HG02943 (cell line): ENCODE measurements around the gene SPECC1.
"Not testable (repeated sequence)": the region's sequence is repeated elsewhere in the genome, so short reads cannot be mapped to it uniquely, and the experiment has no call there.

Source experiments
- ATAC-seq: cut with Tn5 transposase; IDR thresholded peaks from one replicate; pipeline ENCODE4 v1.9.1; 2021; ENCODE audit warnings: mild to moderate bottlenecking, low read depth, moderate library complexity; ENCODE audit not compliant: unreplicated experiment

Gene SPECC1

DNA sequence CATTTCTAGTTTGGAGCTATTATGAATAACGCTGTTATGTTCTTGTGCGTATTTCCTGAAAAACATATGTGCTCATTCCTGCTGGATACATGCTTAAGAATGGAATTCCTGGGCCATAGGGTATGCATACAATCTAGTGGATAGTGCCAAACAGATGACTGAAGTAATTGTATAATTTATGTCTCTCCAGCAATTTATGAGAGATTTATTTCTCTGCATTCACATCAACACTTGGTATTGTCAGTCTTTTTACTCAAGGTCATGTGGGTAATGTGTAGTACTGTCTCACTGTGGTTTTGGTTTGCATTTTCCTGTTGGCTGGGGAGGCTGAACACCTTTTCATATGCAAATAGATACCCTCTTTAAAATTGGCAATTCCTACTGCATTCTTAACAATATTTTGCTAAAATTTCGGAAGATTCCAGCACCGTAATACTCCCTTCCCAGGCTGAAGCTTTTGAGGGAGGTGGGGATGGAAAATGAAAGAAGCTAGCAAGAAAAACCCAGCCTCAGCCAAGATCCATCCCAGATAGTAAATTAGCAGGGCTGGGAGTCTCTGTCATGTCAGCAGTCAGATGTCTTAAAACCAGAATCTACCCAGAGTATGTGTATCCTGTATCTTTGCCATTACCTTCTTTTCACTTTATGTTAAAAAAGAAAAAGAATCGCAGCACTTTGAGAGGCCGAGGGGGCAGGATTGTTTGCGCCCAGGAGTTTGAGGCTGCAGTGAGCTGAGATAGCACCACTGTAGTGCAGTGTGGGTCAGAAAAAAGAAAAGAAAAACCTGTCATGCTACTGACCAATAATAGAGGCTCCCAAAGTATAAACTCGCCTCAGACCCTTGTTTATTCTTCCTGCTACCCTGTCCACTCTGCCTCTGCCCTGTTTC, 253.3 kb downstream of the SPECC1 start:
- ATAC-seq = no peak

DNA sequence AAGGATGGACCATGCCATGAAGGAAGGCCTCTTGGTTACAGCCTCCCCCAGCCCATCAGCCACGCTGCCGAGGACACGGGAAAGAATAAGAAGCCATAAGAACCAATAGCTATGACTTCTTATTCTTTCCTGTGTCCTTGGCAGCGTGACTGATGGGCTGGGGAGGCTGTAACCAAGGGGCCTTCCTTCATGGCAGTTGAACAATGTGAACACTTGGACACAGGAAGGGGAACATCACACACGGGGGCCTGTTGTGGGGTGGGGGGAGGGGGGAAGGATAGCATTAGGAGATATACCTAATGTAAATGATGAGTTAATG, 253.9 kb downstream of the SPECC1 start:
- ATAC-seq = not testable (repeated sequence)

- no peak for ATAC-seq
Observed at GRCh38 chr17:20263595-20263994, 254.4 kb downstream of the SPECC1 start.

- no peak for ATAC-seq
Observed at GRCh38 chr17:20264996-20265395, 255.8 kb downstream of the SPECC1 start.

GRCh38 chr17:20266806-20267458, 257.8 kb downstream of the SPECC1 start:
- ATAC-seq = no peak

DNA sequence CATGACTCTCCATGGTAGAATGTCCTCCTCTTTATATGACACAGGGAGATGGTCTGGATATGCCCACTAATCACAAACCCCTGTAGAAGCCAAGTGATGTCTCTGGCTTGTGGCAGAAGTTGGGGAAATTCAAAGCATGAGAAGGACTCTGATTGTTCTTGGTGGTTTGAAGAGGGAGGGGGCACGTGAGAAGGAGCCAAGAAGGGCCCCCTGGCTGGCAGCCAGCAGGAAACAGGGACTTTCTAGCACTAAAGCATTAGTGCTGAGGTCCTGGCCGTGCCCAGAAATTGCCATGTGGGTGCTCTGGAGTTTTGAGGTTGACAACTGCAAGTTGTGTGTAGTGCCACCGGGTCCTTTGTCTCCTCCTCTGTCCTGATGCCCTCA, 258.3 kb downstream of the SPECC1 start:
- ATAC-seq = no peak

DNA sequence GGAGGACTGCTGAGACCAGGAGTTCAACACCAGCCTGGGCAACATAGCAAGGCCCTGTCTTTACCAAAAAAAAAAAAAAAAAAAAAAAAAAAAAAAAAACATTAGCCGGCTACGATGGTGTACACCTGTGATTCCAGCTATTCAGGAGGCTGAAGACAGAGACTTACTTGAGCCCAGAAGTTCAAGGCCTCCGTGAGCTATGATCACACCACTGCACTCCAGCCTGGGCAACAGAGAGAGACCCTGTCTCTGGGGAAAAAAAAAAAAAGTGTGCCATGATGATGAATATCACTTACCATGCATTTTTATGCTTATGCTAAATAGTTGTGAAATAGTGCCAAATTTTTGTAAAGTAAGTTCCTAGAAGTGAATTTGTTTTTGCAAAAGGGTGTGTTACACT, 261.2 kb downstream of the SPECC1 start:
- no peak for ATAC-seq

- ATAC-seq = no peak
Observed at GRCh38 chr17:20271011-20271610, 262.0 kb downstream of the SPECC1 start.

GRCh38 chr17:20273741-20274500, 264.8 kb downstream of the SPECC1 start:
- no peak for ATAC-seq

DNA sequence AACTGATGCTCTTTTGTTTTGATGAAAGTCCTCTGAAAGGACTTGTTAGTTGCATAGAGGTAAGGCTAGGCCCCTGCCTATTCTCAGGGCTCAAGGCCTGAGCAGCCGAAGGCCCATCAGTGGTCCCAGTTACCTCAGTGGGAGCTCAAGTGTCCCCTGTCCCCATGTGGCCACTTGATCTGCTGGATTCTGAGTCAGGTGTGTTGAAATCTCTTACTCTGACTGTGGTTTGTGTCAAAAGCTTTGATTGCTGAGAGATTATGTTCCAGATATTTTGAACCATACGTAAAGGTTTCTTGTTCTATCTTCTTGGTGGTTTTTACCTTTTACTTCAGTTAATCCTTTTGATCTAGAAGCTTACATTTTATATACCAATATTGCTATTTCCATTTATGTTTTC, 266.5 kb downstream of the SPECC1 start:
- ATAC-seq = no peak

- no peak for ATAC-seq
Observed at GRCh38 chr17:20276421-20276820, 267.3 kb downstream of the SPECC1 start.

- no peak for ATAC-seq
Observed at GRCh38 chr17:20278805-20279204, 269.6 kb downstream of the SPECC1 start.

- no peak for ATAC-seq
Observed at GRCh38 chr17:20279631-20280030, 270.5 kb downstream of the SPECC1 start.

- no peak for ATAC-seq
Observed at GRCh38 chr17:20280051-20280450, 270.9 kb downstream of the SPECC1 start.

DNA sequence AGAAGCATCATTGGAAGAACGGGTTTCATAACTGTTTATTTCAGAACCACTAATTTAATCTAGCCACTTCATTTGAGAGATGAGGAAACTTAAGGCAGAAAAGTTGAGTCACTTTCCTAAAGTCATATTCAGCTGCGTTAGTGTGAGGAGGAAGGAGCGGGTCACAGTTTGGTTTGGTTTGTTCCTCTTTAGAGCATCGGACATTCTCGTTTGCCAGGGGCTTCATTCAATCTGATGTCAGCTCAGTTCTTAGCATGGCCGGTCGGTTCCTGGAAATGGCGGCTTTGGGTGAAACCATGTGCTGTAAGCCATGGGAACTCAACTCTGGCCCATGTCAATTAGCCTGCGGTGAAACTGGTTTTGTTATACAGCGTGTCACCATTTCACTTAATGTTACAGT, 271.7 kb downstream of the SPECC1 start:
- no peak for ATAC-seq

GRCh38 chr17:20281860-20282259, 272.7 kb downstream of the SPECC1 start:
- no peak for ATAC-seq

DNA sequence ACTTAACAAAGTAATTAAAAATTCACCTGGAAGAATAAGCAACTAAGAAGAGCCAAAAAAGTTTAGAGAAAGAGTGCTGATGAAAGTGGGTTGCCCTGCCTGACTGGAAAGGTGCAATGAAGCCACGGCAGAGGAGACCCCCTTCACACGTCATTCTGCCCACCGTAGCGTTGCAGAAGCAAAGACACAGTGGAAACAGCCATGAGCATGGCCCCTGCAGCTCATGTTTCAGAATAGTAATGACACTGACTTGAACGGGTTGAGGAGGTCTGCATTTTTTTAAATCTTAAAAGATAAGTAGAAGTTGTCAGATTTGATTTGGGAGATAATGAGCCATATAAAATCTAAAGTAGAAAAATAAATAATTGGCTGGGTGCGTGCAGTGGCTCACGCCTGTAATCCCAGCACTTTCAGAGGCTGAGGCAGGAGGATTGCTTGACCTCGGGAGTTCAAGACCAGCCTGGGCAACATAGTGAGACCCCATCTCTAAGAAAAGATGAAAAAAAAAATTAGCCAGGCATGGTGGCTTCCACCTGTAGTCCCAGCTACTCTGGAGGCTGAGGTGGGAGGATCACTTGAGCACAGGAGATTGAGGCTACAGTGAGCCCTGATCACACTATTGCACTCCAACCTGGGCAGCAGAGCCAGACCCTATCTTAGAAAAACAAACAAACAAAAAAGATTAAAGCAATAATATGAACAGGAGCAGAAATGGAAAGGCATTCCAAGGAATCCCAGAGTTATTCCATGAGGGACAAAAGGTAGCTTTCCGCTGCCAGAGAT, 273.6 kb downstream of the SPECC1 start:
- ATAC-seq = no peak

- no peak for ATAC-seq
Observed at GRCh38 chr17:20284022-20284421, 274.9 kb downstream of the SPECC1 start.

- no peak for ATAC-seq
Observed at GRCh38 chr17:20284570-20285295, 275.6 kb downstream of the SPECC1 start.

- ATAC-seq = no peak
Observed at GRCh38 chr17:20289984-20290383, 280.8 kb downstream of the SPECC1 start.
